Lower leg skin (tissue), 4 donors: ENCODE results near the gene ABCC4. TPM values are rescaled to one million over a fixed set of nuclear protein-coding genes. Genes with fewer than 3 reads are reported as not detected.

ENCODE experiments used
- DNase-seq, 2 donors: peaks; one replicate each; pipeline ENCODE4 v3.0.0-alpha.2; 2019; ENCODE audit warnings: low spot score in 2 of 2
- H3K4me3 ChIP-seq: fragments of 200-600 bp; sonication (generic); 2 replicates; pipeline ENCODE4 v1.5.1; 2017; ENCODE audit warnings: mild to moderate bottlenecking, low read depth; ENCODE audit not compliant: poor library complexity, severe bottlenecking
- POLR2A ChIP-seq, 2 donors: fragments of 450-650 bp; IDR thresholded peaks; one replicate each; pipeline ENCODE4 v1.6.1; 2016 to 2017; ENCODE audit warnings: antibody characterized with exemption in 2 of 2, mild to moderate bottlenecking in 1 of 2, moderate library complexity in 1 of 2
- WGBS, 2 donors: methylation state at CpG; one replicate each; pipeline ENCODE4 v1.1.5; 2018; 5-methylcytosine and 5-hydroxymethylcytosine counted together
- intact Hi-C: fragments of 100-400 bp; cut with DNase I; formaldehyde crosslinking; loops from one replicate; pipeline ENCODE4 v1.15.0; 2023; ENCODE audit warnings: low total_unique reads
- total RNA-seq, 4 donors: library from RNA; depleted of rRNA; stranded (reverse); fragments of >200 nt; gene quantifications; one replicate each; pipeline ENCODE4 v1.1.0, GENCODE V29; 2016
- TF ChIP-seq, protein P1 (sequence below), 3 donors: fragments of 450-650 bp; IDR thresholded peaks; one replicate each; pipeline ENCODE4 v1.5.1; 2016; ENCODE audit warnings: antibody characterized with exemption in 3 of 3, mild to moderate bottlenecking in 3 of 3, moderate library complexity in 2 of 3

The ABCC4 gene
- total RNA-seq, 4 donors from 2014 or later, result 5.1 to 30.9 (median 11.1) TPM

- TF ChIP-seq POLR2A (IDR thresholded peaks at IDR 0.05), result no peak
- TF ChIP-seq, protein P1, sequence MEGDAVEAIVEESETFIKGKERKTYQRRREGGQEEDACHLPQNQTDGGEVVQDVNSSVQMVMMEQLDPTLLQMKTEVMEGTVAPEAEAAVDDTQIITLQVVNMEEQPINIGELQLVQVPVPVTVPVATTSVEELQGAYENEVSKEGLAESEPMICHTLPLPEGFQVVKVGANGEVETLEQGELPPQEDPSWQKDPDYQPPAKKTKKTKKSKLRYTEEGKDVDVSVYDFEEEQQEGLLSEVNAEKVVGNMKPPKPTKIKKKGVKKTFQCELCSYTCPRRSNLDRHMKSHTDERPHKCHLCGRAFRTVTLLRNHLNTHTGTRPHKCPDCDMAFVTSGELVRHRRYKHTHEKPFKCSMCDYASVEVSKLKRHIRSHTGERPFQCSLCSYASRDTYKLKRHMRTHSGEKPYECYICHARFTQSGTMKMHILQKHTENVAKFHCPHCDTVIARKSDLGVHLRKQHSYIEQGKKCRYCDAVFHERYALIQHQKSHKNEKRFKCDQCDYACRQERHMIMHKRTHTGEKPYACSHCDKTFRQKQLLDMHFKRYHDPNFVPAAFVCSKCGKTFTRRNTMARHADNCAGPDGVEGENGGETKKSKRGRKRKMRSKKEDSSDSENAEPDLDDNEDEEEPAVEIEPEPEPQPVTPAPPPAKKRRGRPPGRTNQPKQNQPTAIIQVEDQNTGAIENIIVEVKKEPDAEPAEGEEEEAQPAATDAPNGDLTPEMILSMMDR (IDR thresholded peaks at IDR 0.05), result no peak
- H3K4me3 ChIP-seq, result no peak overlapping the region
- WGBS, 2 donors, result 92 to 93% methylated on average over 2 of the region's 2 CpGs
- intact Hi-C loops, result no loop called here
- DNase-seq, result peak in 1 of 2 donors; percentile 50
These were observed 52.3 kb downstream of the ABCC4 start for GRCh38 chr13:95248953-95249352.

- H3K4me3 ChIP-seq, result no peak overlapping the region
- no peak for TF ChIP-seq POLR2A (IDR thresholded peaks at IDR 0.05)
- TF ChIP-seq, protein P1 (IDR thresholded peaks at IDR 0.05), result no peak
- WGBS, 2 donors, result 85 to 90% methylated on average over 2 of the region's 2 CpGs
- DNase-seq, result peak in 1 of 2 donors; percentile 9
- intact Hi-C loops, result no loop called here
These were observed 53.4 kb downstream of the ABCC4 start for GRCh38 chr13:95247852-95248251.

DNA sequence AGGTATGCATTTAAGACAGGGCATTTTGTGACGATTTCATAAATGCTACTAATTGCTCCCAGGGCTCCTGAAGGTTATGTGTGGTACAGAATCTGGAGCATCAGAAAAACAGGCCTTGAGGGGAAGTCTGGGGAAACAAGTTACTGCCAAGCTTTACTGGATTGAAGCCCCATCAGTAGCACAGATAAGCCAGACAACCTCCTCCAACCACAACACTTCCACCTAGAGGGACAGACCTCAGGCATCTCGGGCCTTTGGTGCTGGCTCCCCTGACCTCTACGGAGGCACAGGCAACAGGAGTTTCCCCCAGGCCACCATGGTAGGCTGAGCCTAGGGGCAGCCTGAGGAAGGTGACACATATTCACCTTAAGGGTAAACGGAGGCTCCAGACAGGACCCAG is 54.1 kb downstream of the ABCC4 start:
- 75 to 84% methylated on average over 4 of the region's 4 CpGs for WGBS, 2 donors
- peak in 1 of 2 donors; percentile 18 for DNase-seq
- intact Hi-C loops, result no loop called here
- TF ChIP-seq, protein P1 (IDR thresholded peaks at IDR 0.05), result no peak
- no peak for TF ChIP-seq POLR2A (IDR thresholded peaks at IDR 0.05)
- H3K4me3 ChIP-seq, result no peak overlapping the region

GRCh38 chr13:95246292-95247082 is 54.8 kb downstream of the ABCC4 start:
- TF ChIP-seq, protein P1 (IDR thresholded peaks at IDR 0.05), result no peak
- TF ChIP-seq POLR2A (IDR thresholded peaks at IDR 0.05), result no peak
- DNase-seq, result peak in 1 of 2 donors; percentile 67
- no peak overlapping the region for H3K4me3 ChIP-seq

GRCh38 chr13:95245071-95245470 is 56.2 kb downstream of the ABCC4 start:
- H3K4me3 ChIP-seq, result no peak overlapping the region
- intact Hi-C loops, result no loop called here
- DNase-seq, result peak in 1 of 2 donors; percentile 49
- WGBS, 2 donors, result 89 to 90% methylated on average over 2 of the region's 2 CpGs
- TF ChIP-seq POLR2A (IDR thresholded peaks at IDR 0.05), result no peak
- TF ChIP-seq, protein P1 (IDR thresholded peaks at IDR 0.05), result no peak

More at GRCh38 chr13:95246292-95247082, 54.8 kb downstream of the ABCC4 start:
- intact Hi-C loops, result no loop called here
- 64% methylated on average over 10 of the region's 10 CpGs for WGBS, 2 donors
